ENCODE data around the gene RTN1.

RTN1 gene

DNA sequence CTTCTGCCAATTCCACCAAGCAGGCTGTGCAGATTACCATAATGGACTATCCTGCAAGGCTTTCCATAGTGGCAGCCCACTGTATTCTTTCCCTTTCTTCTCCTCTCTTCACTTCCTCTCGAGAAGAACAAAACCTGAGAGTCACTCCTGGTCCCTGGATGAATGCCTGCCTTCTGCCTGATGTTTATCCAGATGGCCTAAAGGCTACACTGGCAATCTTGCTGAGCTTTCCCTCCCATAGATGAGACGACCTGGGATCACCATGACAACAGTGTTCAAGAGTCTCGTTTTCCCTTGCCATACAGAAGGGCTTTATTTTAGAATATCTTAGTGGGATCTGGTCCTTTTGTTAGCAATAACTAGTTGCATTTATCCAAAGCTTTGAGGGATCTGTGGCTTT is 142.3 kb downstream of the RTN1 start:
- DNase-seq (ENCODE audit: low read depth), result no peak
- TF ChIP-seq, protein P1, sequence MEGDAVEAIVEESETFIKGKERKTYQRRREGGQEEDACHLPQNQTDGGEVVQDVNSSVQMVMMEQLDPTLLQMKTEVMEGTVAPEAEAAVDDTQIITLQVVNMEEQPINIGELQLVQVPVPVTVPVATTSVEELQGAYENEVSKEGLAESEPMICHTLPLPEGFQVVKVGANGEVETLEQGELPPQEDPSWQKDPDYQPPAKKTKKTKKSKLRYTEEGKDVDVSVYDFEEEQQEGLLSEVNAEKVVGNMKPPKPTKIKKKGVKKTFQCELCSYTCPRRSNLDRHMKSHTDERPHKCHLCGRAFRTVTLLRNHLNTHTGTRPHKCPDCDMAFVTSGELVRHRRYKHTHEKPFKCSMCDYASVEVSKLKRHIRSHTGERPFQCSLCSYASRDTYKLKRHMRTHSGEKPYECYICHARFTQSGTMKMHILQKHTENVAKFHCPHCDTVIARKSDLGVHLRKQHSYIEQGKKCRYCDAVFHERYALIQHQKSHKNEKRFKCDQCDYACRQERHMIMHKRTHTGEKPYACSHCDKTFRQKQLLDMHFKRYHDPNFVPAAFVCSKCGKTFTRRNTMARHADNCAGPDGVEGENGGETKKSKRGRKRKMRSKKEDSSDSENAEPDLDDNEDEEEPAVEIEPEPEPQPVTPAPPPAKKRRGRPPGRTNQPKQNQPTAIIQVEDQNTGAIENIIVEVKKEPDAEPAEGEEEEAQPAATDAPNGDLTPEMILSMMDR (IDR thresholded peaks at IDR 0.05; ENCODE audit: low read depth, low read length), result no peak
- TF ChIP-seq MYC (IDR thresholded peaks at IDR 0.05; ENCODE audit: low read depth, low read length) (no peak), POLR2A (IDR thresholded peaks at IDR 0.05; ENCODE audit: extremely low read depth, insufficient read length) (no peak)
- TF ChIP-seq, protein P2, sequence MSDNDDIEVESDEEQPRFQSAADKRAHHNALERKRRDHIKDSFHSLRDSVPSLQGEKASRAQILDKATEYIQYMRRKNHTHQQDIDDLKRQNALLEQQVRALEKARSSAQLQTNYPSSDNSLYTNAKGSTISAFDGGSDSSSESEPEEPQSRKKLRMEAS (IDR thresholded peaks at IDR 0.05; ENCODE audit: low read depth, low read length), result no peak
- H3K4me3 ChIP-seq (ENCODE audit: low read depth, low read length), result no peak overlapping the region

GRCh38 chr14:59727073-59727661 is 143.4 kb downstream of the RTN1 start:
- DNase-seq (ENCODE audit: low read depth), result no peak
- no peak overlapping the region for H3K4me3 ChIP-seq (ENCODE audit: low read depth, low read length)
- TF ChIP-seq POLR2A (IDR thresholded peaks at IDR 0.05; ENCODE audit: extremely low read depth, insufficient read length) (no peak), MYC (IDR thresholded peaks at IDR 0.05; ENCODE audit: low read depth, low read length) (no peak)
- TF ChIP-seq, protein P1 (IDR thresholded peaks at IDR 0.05; ENCODE audit: low read depth, low read length), result no peak
- TF ChIP-seq, protein P2 (IDR thresholded peaks at IDR 0.05; ENCODE audit: low read depth, low read length), result no peak

- TF ChIP-seq, protein P2 (IDR thresholded peaks at IDR 0.05; ENCODE audit: low read depth, low read length), result no peak
- no peak for TF ChIP-seq MYC (IDR thresholded peaks at IDR 0.05; ENCODE audit: low read depth, low read length)
- TF ChIP-seq POLR2A (IDR thresholded peaks at IDR 0.05; ENCODE audit: extremely low read depth, insufficient read length), result no peak
- TF ChIP-seq, protein P1 (IDR thresholded peaks at IDR 0.05; ENCODE audit: low read depth, low read length), result no peak
- no peak overlapping the region for H3K4me3 ChIP-seq (ENCODE audit: low read depth, low read length)
- no peak for DNase-seq (ENCODE audit: low read depth)
These were observed 159.5 kb downstream of the RTN1 start for GRCh38 chr14:59711080-59711479.

GRCh38 chr14:59707778-59708561 is 162.6 kb downstream of the RTN1 start:
- DNase-seq (ENCODE audit: low read depth), result no peak
- TF ChIP-seq, protein P2 (IDR thresholded peaks at IDR 0.05; ENCODE audit: low read depth, low read length), result no peak
- TF ChIP-seq POLR2A (IDR thresholded peaks at IDR 0.05; ENCODE audit: extremely low read depth, insufficient read length), result no peak
- TF ChIP-seq, protein P1 (IDR thresholded peaks at IDR 0.05; ENCODE audit: low read depth, low read length), result no peak
- TF ChIP-seq MYC (IDR thresholded peaks at IDR 0.05; ENCODE audit: low read depth, low read length), result no peak
- no peak overlapping the region for H3K4me3 ChIP-seq (ENCODE audit: low read depth, low read length)

DNA sequence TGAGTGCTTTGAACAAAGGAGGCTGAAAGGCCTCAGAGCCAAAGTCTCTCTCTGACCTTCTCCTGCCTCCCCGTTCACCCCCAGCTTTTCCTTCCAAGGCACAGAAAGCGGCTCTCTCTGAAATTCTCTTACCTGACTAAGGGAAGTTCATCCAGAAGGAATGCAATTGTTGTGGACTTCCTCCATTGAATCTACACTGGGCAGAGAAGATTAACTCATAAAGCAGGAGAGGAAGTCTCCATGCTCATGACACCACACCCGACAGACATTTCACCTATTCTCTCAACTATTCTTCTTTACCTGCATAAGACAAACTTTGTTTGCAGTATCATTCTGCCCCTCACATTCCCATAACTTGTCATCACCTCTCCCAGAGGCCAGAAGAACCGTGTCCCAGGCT is 164.7 kb downstream of the RTN1 start:
- no peak overlapping the region for H3K4me3 ChIP-seq (ENCODE audit: low read depth, low read length)
- TF ChIP-seq, protein P1 (IDR thresholded peaks at IDR 0.05; ENCODE audit: low read depth, low read length), result no peak
- no peak for TF ChIP-seq POLR2A (IDR thresholded peaks at IDR 0.05; ENCODE audit: extremely low read depth, insufficient read length)
- TF ChIP-seq MYC (IDR thresholded peaks at IDR 0.05; ENCODE audit: low read depth, low read length), result no peak
- TF ChIP-seq, protein P2 (IDR thresholded peaks at IDR 0.05; ENCODE audit: low read depth, low read length), result no peak
- no peak for DNase-seq (ENCODE audit: low read depth)

Data from NB4 (cell line).